IMR-90 (cell line): ENCODE results near the gene CST1. TPM values are rescaled to one million over a fixed set of nuclear protein-coding genes. Genes with fewer than 3 reads are reported as not detected.

Source experiments
- ATAC-seq: fragments of 200-7000 bp; cut with Tn5 transposase; 2 replicates; pipeline ENCODE4 v1.9.1; 2020; ENCODE audit warnings: low read depth, mild to moderate bottlenecking, moderate library complexity
- BruUV-seq: library from RNA; stranded (reverse); fragments of 400-500 nt; replicated peaks from 2 replicates; lab custom pipeline; 2021; lab: Mats Ljungman, UMichigan
- CTCF ChIA-PET: fragments of 300-600 bp; formaldehyde crosslinking; extraction: SDS; loops from one replicate; lab custom pipeline; 2021; ENCODE audit warnings: antibody characterized with exemption; lab: Yijun Ruan, JAX
- POLR2A ChIA-PET: fragments of 300-600 bp; sonication (Branson Sonifier 250); formaldehyde crosslinking; loops from one replicate; lab custom pipeline; 2022; ENCODE audit warnings: antibody characterized with exemption; ENCODE audit not compliant: unreplicated experiment; lab: Charles Lee
- DNase-seq: peaks from one replicate; pipeline ENCODE4 v3.0.0; 2013
- H2AFZ ChIP-seq: replicated peaks from 2 replicates; pipeline ENCODE3; 2013; ENCODE audit warnings: low read length, mild to moderate bottlenecking; ENCODE audit not compliant: poor library complexity
- H2AK5ac ChIP-seq: 2 replicates; pipeline ENCODE4 v1.6.1; 2013; ENCODE audit warnings: low read depth, low read length, inconsistent platforms
- H2AK9ac ChIP-seq: replicated peaks from 2 replicates; pipeline ENCODE3; 2013; ENCODE audit warnings: mild to moderate bottlenecking, low read depth, low read length, moderate library complexity; ENCODE audit not compliant: poor library complexity
- H2BK120ac ChIP-seq: 2 replicates; pipeline ENCODE4 v1.6.1; 2013; ENCODE audit warnings: low read depth, low read length, inconsistent platforms
- H2BK15ac ChIP-seq: 3 replicates; pipeline ENCODE4 v1.6.1; 2013; ENCODE audit warnings: low read depth, low read length, inconsistent platforms
- H2BK20ac ChIP-seq: 2 replicates; pipeline ENCODE4 v1.6.1; 2013; ENCODE audit warnings: low read depth, mild to moderate bottlenecking, inconsistent platforms, low read length, moderate library complexity
- H2BK5ac ChIP-seq: 2 replicates; pipeline ENCODE4 v1.6.1; 2013; ENCODE audit warnings: mild to moderate bottlenecking, low read depth, low read length, inconsistent platforms; ENCODE audit not compliant: poor library complexity, severe bottlenecking
- H3K14ac ChIP-seq: replicated peaks from 2 replicates; pipeline ENCODE4 v1.6.1; 2013; ENCODE audit warnings: low read depth, low read length, inconsistent platforms
- H3K18ac ChIP-seq: 2 replicates; pipeline ENCODE4 v1.6.1; 2013; ENCODE audit warnings: low read depth, low read length, control low read depth
- H3K23ac ChIP-seq: 2 replicates; pipeline ENCODE4 v1.6.1; 2013; ENCODE audit warnings: low read depth, low read length, inconsistent platforms
- H3K27ac ChIP-seq: 2 replicates; pipeline ENCODE4 v1.5.1; 2013; ENCODE audit warnings: mild to moderate bottlenecking, control low read depth, low read length; ENCODE audit not compliant: insufficient read depth
- H3K27me3 ChIP-seq: 2 replicates; pipeline ENCODE4 v1.6.1; 2013; ENCODE audit warnings: low read length; ENCODE audit not compliant: control insufficient read depth, insufficient read depth
- H3K36me3 ChIP-seq: 2 replicates; pipeline ENCODE4 v1.6.1; 2013; ENCODE audit warnings: low read length, mixed read lengths; ENCODE audit not compliant: control insufficient read depth, insufficient read depth
- H3K4ac ChIP-seq: 2 replicates; pipeline ENCODE4 v1.6.1; 2013; ENCODE audit warnings: low read depth, low read length, inconsistent platforms
- H3K4me1 ChIP-seq: 2 replicates; pipeline ENCODE4 v1.6.1; 2013; ENCODE audit warnings: low read length, mixed read lengths; ENCODE audit not compliant: control insufficient read depth, insufficient read depth
- H3K4me2 ChIP-seq: 2 replicates; pipeline ENCODE4 v1.6.1; 2013; ENCODE audit warnings: low read depth, mild to moderate bottlenecking, control low read depth, low read length, moderate library complexity
- H3K4me3 ChIP-seq: 2 replicates; pipeline ENCODE4 v1.5.1; 2013; ENCODE audit warnings: low read depth, mild to moderate bottlenecking, control low read depth, low read length, moderate library complexity; ENCODE audit not compliant: insufficient read depth
- H3K56ac ChIP-seq: 2 replicates; pipeline ENCODE4 v1.6.1; 2013; ENCODE audit warnings: low read length, inconsistent platforms; ENCODE audit not compliant: insufficient read depth; ENCODE audit errors: extremely low read depth
- H3K79me1 ChIP-seq, 2 experiments: 2 replicates each; pipeline ENCODE4 v1.6.1; 2013; ENCODE audit warnings: low read length in 2 of 2, inconsistent platforms in 1 of 2, low read depth in 1 of 2
- H3K9ac ChIP-seq: 2 replicates; pipeline ENCODE4 v1.6.1; 2013; ENCODE audit warnings: low read depth, low read length, control low read depth
- H3K9me1 ChIP-seq: 2 replicates; pipeline ENCODE4 v1.6.1; 2013; ENCODE audit warnings: low read length, inconsistent platforms; ENCODE audit not compliant: insufficient read depth
- H3K9me3 ChIP-seq: 2 replicates; pipeline ENCODE4 v1.6.1; 2013; ENCODE audit warnings: low read length; ENCODE audit not compliant: control insufficient read depth, insufficient read depth
- H4K20me1 ChIP-seq: 2 replicates; pipeline ENCODE4 v1.6.1; 2013; ENCODE audit warnings: low read length, inconsistent platforms; ENCODE audit not compliant: insufficient read depth
- H4K5ac ChIP-seq: 2 replicates; pipeline ENCODE4 v1.6.1; 2013; ENCODE audit warnings: mild to moderate bottlenecking, low read depth, low read length, control low read depth
- H4K8ac ChIP-seq, 2 experiments: 2 replicates each; pipeline ENCODE4 v1.6.1; 2013; ENCODE audit warnings: low read depth in 2 of 2, low read length in 2 of 2, control low read depth in 1 of 2, inconsistent platforms in 1 of 2
- H4K91ac ChIP-seq: 2 replicates; pipeline ENCODE4 v1.6.1; 2013; ENCODE audit warnings: low read depth, low read length, inconsistent platforms; ENCODE audit not compliant: insufficient read depth
- BHLHE40 ChIP-seq: fragments of 150-350 bp; IDR thresholded peaks from 2 replicates; pipeline ENCODE4 v1.6.1; 2016; ENCODE audit warnings: mild to moderate bottlenecking, low read depth, low read length
- CEBPB ChIP-seq: IDR thresholded peaks from 2 replicates; pipeline ENCODE4 v1.6.1; 2012; ENCODE audit warnings: low read depth, low read length, improper control_type of control experiment
- CHD1 ChIP-seq: IDR thresholded peaks from 2 replicates; pipeline ENCODE4 v1.6.1; 2012; ENCODE audit warnings: low read depth, low read length, improper control_type of control experiment
- ELK1 ChIP-seq: fragments of 150-350 bp; IDR thresholded peaks from 2 replicates; pipeline ENCODE4 v1.6.1; 2016; ENCODE audit warnings: low read depth, mild to moderate bottlenecking, low read length, moderate library complexity, borderline replicate concordance
- FOS ChIP-seq: fragments of 150-350 bp; IDR thresholded peaks from 2 replicates; pipeline ENCODE4 v1.6.1; 2016; ENCODE audit warnings: low read depth, low read length
- MAFK ChIP-seq: IDR thresholded peaks from 2 replicates; pipeline ENCODE4 v1.6.1; 2012; ENCODE audit warnings: low read depth, low read length, improper control_type of control experiment
- MAZ ChIP-seq: IDR thresholded peaks from 2 replicates; pipeline ENCODE4 v1.6.1; 2012; ENCODE audit warnings: low read depth, mild to moderate bottlenecking, low read length, improper control_type of control experiment, moderate library complexity, borderline replicate concordance
- MXI1 ChIP-seq: IDR thresholded peaks from 2 replicates; pipeline ENCODE4 v1.6.1; 2012; ENCODE audit warnings: low read depth, mild to moderate bottlenecking, low read length, moderate library complexity, borderline replicate concordance
- NFE2L2 ChIP-seq: fragments of 150-350 bp; IDR thresholded peaks from 2 replicates; pipeline ENCODE4 v1.6.1; 2016; ENCODE audit warnings: low read depth, mild to moderate bottlenecking, low read length
- POLR2A ChIP-seq: IDR thresholded peaks from 2 replicates; pipeline ENCODE4 v1.6.1; 2012; ENCODE audit warnings: mild to moderate bottlenecking, low read depth, low read length
- RAD21 ChIP-seq: IDR thresholded peaks from 2 replicates; pipeline ENCODE4 v1.6.1; 2012; ENCODE audit warnings: low read length, improper control_type of control experiment
- RCOR1 ChIP-seq: IDR thresholded peaks from 2 replicates; pipeline ENCODE4 v1.6.1; 2012; ENCODE audit warnings: mild to moderate bottlenecking, low read length, improper control_type of control experiment; ENCODE audit not compliant: insufficient replicate concordance
- RFX5 ChIP-seq: IDR thresholded peaks from 2 replicates; pipeline ENCODE4 v1.8.0; 2012; ENCODE audit warnings: low read depth, mild to moderate bottlenecking, low read length, moderate library complexity
- SMC3 ChIP-seq: fragments of 150-350 bp; IDR thresholded peaks from 2 replicates; pipeline ENCODE4 v1.6.1; 2016; ENCODE audit warnings: low read depth, mild to moderate bottlenecking, antibody characterized with exemption, low read length, moderate library complexity
- WGBS, 2 experiments: methylation state at CpG; one replicate each; pipeline versions ENCODE4 v1.1.5 to v1.1.7; 2013; ENCODE audit warnings: missing lambda C conversion rate in 2 of 2; ENCODE audit not compliant: insufficient read length in 1 of 2; ENCODE audit errors: extremely low coverage in 2 of 2; 5-methylcytosine and 5-hydroxymethylcytosine counted together
- dilution Hi-C: fragments of 300-500 bp; cut with HindIII; formaldehyde crosslinking; loops from one replicate; pipeline ENCODE4 v1.14.3; 2018; ENCODE audit warnings: low sequenced_read_pairs; ENCODE audit not compliant: unreplicated experiment
- in situ Hi-C: fragments of 300-500 bp; cut with MboI; formaldehyde crosslinking; loops from 3 replicates; pipeline ENCODE4 v1.14.3; 2019; ENCODE audit warnings: low sequenced_read_pairs, inconsistent platforms, mixed read lengths
- intact Hi-C: fragments of 100-400 bp; cut with micrococcal nuclease; formaldehyde crosslinking; loops from 2 replicates; pipeline ENCODE4 v1.10.0; 2022
- polyA plus RNA-seq, 3 experiments: library from polyadenylated mRNA; depleted of rRNA; stranded (reverse); fragments of >200 nt; gene quantifications; 2 replicates each; pipeline ENCODE4 v1.2.3, GENCODE V29; 2012; ENCODE audit warnings: low replicate concordance in 1 of 3
- total RNA-seq: library from RNA; depleted of rRNA; stranded (reverse); fragments of >200 nt; gene quantifications from 2 replicates; pipeline ENCODE4 v1.2.3, GENCODE V29; 2012
- TF ChIP-seq, protein P1 (sequence below): fragments of 150-350 bp; IDR thresholded peaks from 2 replicates; pipeline ENCODE4 v1.6.1; 2017; ENCODE audit warnings: mild to moderate bottlenecking, antibody characterized with exemption, low read length, low read depth
- TF ChIP-seq, protein P2 (sequence below): conservative IDR thresholded peaks from 2 replicates; pipeline ENCODE4 v1.5.1; 2012; ENCODE audit warnings: mild to moderate bottlenecking, low read depth, low read length, improper control_type of control experiment

CST1 gene
- total and polyA plus RNA-seq, 2 of the 4 experiments (the other 2 are of a cell fraction), result not detected

DNA sequence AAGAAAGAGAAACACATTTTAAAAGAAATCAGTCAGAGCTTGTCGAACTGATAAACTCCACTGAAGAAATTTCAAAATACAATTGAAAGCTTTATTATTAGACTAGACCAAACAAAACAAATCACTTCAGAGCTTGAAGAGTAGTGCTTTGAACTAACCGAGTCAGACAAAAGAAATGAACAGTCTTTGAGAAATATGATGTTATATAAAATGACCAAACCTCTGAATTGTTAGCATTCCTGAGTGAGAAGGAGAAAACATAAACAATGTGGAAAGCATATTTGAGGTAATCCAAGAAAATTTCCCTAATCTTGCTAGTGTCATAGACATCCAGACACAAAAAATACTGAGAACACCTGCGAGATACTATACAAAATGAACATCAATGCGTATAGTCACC is 48.7 kb downstream of the CST1 start:
- no peak overlapping the region for H3K4me3 ChIP-seq
- H2BK20ac ChIP-seq, result no peak overlapping the region
- no peaks in the 10 kb centered on the region for H3K79me1 ChIP-seq
- H3K36me3 ChIP-seq, result no peaks in the 10 kb centered on the region
- H4K91ac ChIP-seq, result no peak overlapping the region
- in situ Hi-C loops (no loop called here), dilution Hi-C loops (no loop called here), intact Hi-C loops (loop anchor here (10.0 kb wide), 1 partner anchor 63 kb away; no protein-coding TSS in a partner anchor)
- H3K9ac ChIP-seq, result no peak overlapping the region
- H4K5ac ChIP-seq, result no peak overlapping the region
- no peaks in the 10 kb centered on the region for H3K9me3 ChIP-seq
- H2AK5ac ChIP-seq, result no peak overlapping the region
- BruUV-seq, result no TSS peak
- no peaks in the 10 kb centered on the region for H4K20me1 ChIP-seq
- POLR2A ChIA-PET, result no interaction called here
- H3K18ac ChIP-seq, result no peak overlapping the region
- H3K27ac ChIP-seq, result no peak overlapping the region
- H3K23ac ChIP-seq, result no peak overlapping the region
- peaks cover 15% of the 10 kb centered on the region for H3K27me3 ChIP-seq
- H2AK9ac ChIP-seq, result no peak overlapping the region
- peak; percentile 2 for DNase-seq
- TF ChIP-seq MXI1 (no peak), NFE2L2 (no peak), MAZ (no peak), FOS (no peak), ELK1 (no peak), SMC3 (no peak), RCOR1 (no peak), CHD1 (no peak), RAD21 (no peak), MAFK (no peak), BHLHE40 (no peak), CEBPB (no peak), POLR2A (no peak), RFX5 (no peak)
- TF ChIP-seq, protein P1, sequence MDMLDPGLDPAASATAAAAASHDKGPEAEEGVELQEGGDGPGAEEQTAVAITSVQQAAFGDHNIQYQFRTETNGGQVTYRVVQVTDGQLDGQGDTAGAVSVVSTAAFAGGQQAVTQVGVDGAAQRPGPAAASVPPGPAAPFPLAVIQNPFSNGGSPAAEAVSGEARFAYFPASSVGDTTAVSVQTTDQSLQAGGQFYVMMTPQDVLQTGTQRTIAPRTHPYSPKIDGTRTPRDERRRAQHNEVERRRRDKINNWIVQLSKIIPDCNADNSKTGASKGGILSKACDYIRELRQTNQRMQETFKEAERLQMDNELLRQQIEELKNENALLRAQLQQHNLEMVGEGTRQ, result no peak
- TF ChIP-seq, protein P2, sequence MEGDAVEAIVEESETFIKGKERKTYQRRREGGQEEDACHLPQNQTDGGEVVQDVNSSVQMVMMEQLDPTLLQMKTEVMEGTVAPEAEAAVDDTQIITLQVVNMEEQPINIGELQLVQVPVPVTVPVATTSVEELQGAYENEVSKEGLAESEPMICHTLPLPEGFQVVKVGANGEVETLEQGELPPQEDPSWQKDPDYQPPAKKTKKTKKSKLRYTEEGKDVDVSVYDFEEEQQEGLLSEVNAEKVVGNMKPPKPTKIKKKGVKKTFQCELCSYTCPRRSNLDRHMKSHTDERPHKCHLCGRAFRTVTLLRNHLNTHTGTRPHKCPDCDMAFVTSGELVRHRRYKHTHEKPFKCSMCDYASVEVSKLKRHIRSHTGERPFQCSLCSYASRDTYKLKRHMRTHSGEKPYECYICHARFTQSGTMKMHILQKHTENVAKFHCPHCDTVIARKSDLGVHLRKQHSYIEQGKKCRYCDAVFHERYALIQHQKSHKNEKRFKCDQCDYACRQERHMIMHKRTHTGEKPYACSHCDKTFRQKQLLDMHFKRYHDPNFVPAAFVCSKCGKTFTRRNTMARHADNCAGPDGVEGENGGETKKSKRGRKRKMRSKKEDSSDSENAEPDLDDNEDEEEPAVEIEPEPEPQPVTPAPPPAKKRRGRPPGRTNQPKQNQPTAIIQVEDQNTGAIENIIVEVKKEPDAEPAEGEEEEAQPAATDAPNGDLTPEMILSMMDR, result no peak
- no peaks in the 10 kb centered on the region for H3K9me1 ChIP-seq
- H3K4ac ChIP-seq, result no peak overlapping the region
- no peak; the same call in 1 of the 2 replicates for ATAC-seq
- H2BK5ac ChIP-seq, result no peak overlapping the region
- H2BK120ac ChIP-seq, result no peak overlapping the region
- H3K4me1 ChIP-seq, result no peaks in the 10 kb centered on the region
- WGBS, 2 experiments, result no CpG with 5 or more reads among the region's 4 CpGs
- H3K56ac ChIP-seq, result no peak overlapping the region
- CTCF ChIA-PET, result interaction anchor here (0.5 kb wide), 1 partner anchor 45 kb away, joined by 3 read pairs; no protein-coding TSS in a partner anchor
- no peak overlapping the region for H3K14ac ChIP-seq
- no peak overlapping the region for H4K8ac ChIP-seq
- H2BK15ac ChIP-seq, result no peak overlapping the region
- no peak overlapping the region for H2AFZ ChIP-seq
- H3K4me2 ChIP-seq, result no peak overlapping the region
